NCI-H2081 (cell line): ENCODE results near the gene FMN2.

ENCODE experiments used
- DNase-seq, 2 experiments: peaks; one replicate each; lab custom pipeline; 2025; lab: John Stamatoyannopoulos, UW

FMN2 gene

DNA sequence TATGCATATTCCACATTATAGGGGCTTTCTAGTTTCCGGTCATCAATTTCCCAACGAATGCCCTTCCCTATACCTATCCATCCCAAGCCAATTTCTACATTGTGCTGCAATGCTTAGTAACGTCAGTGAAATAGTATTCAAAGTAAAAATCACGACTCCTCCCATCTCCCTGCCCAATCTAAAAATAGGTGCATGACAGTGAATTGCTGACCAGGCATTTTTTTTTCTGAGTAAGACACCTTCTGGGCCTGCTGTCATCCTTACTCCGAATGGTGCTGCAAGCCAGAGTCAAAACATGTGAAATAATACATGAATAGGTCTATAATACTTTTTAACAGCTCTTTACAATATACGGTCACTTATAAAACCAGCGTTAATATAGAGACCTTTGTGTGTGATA, 400.1 kb downstream of the FMN2 start:
- DNase-seq, result no peak

DNA sequence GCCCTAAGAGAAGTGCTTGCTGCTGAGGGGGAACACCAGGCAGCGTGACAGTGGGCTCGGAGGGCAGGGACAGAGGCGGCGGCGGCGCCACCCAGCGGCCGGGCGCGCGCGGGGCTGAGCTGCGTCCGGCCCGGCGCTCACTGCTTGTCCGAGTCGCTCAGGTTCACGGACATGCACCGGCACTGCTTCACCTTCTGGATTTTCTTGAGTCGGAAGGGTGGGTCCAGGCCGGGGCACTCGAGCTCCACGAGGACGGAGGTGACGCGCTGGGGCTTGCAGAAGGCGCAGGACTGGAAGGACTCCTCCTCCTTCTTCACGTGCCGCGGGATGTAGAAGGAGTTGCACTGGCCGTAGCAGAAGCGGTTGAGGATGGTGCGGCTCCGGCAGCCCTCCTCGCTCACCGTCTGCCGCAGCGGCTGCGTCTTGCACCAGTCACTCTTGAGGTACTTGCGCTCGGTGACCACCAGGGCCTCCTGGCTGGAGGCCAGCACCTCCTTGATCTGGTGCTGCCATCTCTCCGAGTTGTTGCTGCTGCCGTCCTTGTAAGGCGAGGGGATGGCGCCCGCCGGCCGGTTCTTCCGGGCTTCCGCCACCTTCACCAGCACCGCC, 401.3 kb downstream of the FMN2 start:
- DNase-seq, result no peak

DNA sequence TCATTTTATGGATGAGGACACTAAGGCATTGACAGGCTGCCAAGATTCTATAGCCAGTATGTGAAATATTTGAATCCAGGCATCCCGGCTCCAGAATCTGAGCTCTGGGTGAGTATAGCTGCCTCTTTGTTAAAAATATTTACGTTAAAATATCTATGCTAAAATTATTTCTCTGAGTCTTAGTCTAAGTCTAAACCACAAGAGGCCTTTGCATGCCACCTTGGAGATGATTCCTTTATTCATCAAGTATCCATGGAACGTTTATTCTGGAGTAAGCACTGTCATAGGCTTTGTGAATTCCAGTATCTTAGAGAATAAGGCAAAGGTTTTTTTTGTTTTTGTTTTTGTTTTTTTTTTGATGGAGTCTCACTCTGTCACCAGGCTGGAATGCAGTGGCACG, 403.9 kb downstream of the FMN2 start:
- no peak for DNase-seq

DNA sequence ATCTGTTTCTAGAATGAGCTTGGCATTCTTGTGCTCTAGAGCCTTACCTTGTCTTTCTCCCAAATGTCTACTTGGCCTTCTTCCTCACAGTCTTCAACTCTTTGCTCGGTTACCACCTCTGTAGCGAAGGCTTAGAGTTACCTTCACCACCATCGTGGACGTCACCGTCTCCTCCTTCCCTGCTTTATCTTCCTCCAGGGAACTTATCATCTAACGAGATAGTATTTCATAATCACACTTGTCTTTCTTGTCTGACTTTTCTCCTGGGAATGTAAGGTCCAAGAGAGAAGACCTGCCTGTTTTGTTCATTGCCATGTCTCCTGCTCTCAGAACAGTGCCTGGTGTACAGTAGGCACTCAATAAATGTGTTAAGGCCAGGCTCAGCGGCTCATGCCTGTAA, 404.7 kb downstream of the FMN2 start:
- no peak for DNase-seq

DNA sequence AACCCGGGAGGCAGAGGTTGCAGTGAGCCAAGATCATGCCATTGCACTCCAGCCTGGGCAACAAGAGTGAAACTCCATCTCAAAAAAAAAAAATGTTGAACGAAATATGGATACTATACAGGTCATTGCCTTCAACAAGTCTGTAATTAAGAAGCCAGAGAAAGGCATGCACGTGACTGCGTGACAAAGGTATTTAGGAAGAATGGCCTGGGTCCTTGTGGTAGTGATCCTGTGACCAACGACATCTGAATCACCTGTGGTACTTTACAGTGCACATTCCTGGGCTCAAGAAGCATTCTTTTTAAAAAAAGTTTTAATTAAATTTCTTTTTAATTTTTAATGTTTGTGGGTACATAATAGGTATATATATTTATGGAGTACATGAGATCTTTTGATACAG, 405.3 kb downstream of the FMN2 start:
- DNase-seq, result no peak

DNA sequence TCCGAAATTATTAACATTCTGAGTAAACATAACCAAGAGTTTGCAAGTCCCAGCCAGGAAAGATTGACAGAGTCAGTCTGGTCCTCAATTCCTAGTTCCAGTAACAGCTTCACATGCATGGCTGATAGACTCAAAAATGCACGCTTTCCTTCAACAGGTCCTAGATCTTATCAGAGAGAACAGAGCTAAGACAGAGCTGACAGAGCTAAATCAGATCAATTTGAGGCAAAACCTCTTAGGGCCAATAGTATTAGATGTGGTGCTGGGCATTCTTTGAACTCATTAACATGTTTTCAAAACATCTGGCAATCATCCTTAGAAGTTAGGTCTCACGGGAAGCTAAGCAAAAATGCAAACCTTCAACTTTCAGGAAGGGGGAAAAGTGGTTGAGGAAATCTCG, 406.2 kb downstream of the FMN2 start:
- DNase-seq, result no peak

DNA sequence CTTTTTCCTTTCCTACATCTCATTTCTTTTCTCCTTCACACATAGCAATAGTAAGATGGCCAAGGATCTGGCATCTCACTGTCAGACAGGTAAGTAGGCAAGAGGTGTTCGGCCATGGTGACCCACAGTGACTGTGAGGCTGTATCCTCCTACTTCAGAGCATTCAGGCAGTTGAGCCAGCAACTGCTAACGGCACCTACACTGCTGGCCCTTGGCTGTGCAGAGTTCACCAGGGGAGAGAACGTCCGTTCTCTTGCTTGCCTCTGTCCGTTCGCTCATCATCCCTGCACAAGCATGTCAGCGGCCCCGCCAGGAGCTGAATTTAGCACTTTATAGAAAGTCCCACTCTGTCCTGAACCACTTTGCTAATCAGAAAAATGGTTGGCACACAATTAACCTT, 406.7 kb downstream of the FMN2 start:
- no peak for DNase-seq

DNA sequence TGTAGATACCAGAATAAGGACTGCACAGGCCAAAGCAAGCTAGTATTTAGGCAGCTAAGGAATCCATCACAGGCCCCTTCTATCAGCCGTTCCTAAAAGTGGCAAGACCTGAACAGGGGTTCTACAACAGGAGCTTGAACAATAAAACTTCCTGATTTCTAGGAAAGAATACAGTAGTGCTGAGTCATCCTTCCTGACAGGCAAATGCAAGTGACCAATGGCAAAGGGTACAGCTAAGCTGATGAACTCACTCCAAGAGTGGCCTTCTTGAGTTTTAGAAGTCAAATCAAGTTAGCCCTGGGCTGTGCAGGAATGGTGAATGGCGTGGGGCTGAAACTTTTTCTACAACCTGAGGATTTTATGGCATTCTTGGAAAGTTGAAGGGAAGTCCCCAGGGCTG, 407.3 kb downstream of the FMN2 start:
- no peak for DNase-seq

DNA sequence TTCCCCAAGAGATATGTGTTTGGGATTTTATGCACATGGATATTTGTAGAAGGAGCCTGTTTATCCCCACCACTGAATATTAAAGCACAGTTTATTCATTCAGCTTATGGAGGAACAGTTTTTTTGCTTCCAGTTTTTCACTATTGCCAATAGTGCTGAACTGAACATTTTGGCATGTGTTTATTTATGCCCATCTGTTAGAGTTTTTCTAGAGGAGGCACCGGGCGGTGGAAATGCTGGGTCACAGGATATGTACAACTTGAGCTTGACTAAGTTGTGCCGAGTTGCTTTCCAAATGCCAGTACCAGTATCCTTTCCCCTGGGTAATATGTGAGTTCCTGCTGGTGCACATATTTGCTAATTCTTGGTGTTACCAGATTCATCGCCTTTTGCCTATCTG, 409.0 kb downstream of the FMN2 start:
- DNase-seq, result no peak

DNA sequence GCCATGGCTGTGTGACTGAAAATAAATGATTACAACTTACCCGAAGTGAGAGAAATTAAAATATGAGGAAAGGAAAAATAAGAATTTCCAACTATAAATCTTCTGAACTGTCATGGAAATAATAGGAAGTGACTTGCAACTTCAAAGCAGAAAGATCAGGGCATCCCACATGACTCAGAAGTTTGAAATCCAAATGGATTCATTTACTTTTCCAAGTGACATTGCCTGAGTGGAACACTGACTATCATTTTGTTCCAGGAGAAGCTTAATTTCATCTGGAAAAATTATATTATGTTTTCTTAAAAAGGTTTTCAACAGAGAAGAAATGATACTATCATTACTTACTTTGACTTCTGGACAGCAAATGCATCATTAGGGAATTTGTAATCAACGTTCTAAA, 409.4 kb downstream of the FMN2 start:
- DNase-seq, result no peak

DNA sequence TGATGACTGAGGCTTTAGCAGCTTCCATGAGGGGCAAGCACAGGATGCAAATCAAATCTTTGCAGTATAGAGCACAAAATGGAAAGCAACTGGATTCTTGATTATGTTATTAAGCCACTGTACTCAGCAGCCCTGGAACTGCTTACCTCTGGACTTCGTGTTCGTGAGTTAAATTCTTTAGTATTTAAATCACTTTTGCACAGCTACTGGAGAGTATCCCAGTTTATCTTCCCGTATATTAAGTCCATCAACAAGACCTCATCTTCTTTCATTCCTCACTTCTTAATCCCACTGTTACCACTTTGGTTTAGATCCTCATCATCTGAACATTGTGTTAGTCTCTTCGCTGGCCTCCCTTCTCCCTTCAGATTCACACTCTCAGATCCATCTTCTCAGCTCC, 411.4 kb downstream of the FMN2 start:
- no peak for DNase-seq

DNA sequence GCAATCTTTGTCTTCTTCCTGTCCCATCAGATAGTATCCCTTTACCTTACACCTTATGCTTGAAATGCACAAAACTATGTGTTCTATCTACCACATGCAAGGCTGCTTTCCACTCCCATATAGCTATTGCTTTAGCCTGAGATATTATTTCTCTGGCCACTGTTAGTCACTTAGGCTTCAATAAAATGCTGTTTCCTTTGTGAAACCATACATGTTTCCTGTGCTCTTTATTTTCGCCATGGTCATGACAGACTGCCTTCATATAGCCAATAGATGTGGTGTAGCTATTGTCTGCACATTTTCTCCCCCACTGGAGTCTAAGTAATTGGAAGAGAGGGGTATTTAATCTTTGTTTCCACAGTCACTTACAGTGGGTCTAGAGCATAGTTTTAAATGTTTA, 411.9 kb downstream of the FMN2 start:
- no peak for DNase-seq

DNA sequence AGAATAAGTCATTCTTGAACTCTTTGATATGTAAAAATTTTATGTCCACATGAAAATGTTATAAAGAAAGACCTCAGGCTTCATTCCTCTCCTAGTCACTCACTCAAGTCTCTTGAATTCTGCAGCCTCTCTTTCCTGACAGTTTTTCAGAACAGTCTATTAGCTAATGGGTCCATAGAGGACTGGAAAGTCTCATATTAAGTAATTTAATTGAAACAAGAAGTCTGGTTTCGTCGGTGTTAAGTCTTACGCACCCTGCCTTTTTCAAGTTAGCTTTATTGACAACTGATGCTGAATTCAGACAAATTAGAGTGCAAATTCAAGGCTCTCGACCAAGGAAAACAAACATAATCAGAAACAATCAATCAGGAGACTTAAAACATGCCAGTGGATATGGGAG, 414.5 kb downstream of the FMN2 start:
- DNase-seq, result no peak

DNA sequence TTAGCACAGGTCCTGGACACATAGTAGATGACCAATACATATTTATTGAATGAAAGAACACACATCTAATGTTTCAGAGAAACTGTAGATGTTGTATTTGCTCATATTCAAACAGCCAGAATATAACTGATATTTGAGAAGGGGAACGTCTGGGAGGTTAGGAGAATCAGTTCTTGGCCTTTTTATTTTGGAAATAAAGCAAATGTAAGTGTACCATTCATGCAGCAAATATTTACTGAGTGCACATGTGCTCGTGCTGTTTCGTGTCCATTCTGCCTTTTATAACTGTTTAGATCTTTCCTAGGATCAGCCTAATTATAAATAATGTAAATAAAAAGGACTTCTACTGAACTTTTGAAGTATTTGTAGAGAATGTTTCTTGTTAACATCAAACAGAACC, 416.5 kb downstream of the FMN2 start:
- no peak for DNase-seq

DNA sequence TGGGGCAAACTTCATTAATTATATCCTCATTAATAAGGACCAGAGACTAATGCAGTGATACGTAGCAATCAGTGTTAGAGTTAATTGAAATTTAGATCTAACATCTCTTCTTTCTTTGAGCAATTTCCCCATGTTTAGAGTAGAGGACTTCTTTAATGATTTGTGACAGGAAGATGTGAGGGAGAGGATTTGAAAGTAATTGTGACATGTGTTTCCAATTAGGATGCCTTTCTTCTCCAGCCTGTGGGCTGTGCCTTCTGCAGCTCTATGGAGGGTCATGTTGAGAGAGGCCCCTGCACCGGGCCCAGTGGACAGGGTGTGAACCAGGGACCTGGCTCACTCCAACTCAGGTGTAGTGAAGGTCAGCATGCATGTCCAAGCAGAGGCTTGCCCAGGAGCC, 417.3 kb downstream of the FMN2 start:
- DNase-seq, result no peak

DNA sequence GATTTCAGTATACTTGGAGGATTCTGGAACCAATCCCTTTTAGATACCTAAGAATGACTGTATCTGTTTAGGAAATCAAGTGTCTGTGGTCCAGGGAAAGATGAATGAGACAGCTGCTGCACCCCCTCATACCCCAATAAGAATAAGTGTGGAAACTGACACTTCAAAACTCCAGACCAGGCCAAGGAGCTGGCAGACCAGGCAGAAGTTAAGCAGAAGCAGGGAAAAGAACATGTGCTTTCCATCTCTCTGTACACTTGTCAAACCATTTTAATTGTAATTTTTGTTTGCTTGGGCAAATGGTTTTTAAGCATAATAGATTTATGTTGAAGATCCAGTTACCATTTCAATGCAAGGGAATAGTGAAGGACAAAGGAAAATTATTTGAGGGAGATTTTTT, 420.1 kb downstream of the FMN2 start:
- no peak for DNase-seq

DNA sequence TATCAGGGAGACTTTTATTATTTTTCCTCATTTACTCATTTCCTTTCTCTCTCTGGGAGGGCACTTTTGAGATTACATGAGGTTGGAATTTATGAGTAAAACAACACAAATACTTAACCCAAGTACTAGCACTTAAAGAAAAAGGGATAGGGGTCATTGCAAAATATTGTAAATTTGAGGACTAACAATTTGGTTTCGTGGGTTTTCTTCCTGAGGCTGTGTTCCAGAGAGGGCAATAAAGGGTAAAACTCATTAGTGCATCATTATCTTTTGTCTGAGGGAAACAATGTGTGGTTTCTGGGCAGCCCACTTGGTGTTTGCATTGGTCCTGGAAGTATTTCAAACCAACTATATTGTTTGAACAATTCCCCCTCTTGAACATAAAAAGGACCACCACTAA, 423.8 kb downstream of the FMN2 start:
- DNase-seq, result no peak

DNA sequence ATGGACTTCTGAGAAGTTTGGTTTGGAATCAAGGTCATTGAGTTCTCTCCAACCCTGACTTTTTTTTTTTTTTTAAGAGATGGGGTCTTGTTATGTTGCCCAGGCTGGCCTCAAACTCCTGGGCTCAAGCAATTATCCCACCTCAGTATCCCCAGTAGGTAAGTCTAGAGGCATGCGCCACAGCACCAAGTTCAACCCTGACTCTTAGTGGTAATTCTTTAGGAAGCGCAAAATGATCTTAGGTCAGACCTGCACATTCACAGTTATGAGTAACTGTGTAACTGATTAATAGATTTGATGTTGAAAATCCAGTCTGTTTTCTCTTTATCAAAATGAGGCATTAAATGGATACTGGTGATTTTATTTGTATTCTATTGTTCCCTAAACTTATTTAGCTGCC, 424.4 kb downstream of the FMN2 start:
- no peak for DNase-seq

DNA sequence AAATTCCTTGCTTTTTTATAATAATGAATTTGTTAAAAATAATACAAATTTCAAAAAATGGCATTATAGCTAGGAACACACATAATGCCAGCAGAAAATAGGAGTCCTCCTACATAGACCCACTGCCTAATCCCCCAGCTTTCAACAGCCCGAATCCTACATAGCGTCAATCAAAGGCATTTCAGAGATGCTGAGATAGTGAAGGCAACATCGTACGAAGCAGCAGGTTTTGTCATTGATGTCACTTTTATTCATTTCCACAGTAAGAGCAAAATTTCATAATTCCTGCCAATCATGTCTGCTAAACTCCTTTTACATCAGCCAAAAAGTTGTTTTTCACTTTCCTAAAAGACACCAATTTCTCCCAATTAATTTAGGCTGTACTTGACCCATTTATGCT, 426.2 kb downstream of the FMN2 start:
- no peak for DNase-seq

DNA sequence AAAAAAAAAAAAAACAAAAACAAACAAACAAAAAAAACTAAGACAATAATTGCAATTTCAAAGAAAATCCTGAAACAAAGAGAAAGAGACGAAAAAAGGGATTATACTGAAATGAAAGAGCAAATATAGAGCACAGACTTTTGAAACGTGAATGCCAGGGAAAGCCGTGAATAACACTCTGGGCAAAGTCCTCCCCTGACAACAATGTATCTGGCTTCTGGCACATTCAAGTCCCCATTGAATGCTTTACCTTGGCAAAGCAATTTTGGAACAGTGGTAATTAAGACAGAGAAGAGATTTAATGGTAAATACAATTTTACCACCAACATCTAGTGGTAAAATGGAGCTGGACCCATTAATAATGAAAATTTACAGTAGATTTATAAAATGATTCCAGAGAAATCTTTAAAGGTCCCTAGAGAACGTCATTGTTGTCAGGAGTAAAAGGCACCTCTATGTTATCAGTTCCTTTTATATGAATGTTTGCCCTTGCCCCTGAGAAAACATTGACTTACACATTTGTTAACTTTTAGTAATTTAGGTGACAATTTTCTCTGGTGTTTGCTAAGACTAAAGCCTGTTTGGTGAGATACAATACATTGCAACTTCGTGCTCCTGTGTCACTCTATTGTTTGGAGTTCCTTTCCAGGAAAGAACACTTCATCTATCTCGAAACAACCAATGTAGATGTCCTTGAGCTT, 430.6 kb downstream of the FMN2 start:
- peak; percentile 53 to 90 for DNase-seq

DNA sequence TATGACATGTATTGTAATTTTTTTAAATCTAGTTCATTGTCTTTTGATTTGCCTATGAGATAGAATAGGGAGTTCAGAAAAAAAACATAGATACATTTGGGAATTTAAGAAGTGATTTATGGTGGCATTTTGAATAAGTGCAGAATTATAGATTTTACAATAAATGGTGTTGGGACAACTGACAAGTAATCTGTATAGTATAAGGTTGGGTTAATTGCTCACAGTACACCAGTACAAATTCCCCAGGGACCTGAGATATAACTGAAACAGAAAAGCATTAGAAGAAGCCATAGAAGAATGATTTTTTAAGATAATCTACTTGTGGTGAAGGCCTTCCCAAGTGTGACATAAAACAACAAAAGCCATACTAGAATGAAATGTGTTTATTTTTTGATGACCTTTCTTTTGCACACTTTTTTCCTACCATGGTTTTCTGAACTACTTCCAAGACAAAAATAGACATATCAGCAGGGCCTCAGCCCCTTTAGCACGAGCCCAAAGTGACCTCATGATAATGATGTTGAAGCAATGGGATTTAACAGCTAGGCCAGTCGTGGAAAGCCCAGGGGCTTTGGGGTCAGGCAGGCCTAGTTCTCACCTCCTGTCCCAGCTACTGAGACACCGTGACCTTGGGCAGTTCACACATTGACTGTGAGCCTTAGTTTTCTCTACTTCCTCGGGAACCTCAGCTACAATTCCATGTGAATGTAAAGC, 432.8 kb downstream of the FMN2 start:
- DNase-seq, result no peak
